GM18909 (cell line): ENCODE measurements around the gene HEXD.

Experiments
- ATAC-seq: cut with Tn5 transposase; IDR thresholded peaks from one replicate; pipeline ENCODE4 v1.9.1; 2021; ENCODE audit warnings: mild to moderate bottlenecking; ENCODE audit not compliant: unreplicated experiment, poor library complexity

The HEXD gene

DNA sequence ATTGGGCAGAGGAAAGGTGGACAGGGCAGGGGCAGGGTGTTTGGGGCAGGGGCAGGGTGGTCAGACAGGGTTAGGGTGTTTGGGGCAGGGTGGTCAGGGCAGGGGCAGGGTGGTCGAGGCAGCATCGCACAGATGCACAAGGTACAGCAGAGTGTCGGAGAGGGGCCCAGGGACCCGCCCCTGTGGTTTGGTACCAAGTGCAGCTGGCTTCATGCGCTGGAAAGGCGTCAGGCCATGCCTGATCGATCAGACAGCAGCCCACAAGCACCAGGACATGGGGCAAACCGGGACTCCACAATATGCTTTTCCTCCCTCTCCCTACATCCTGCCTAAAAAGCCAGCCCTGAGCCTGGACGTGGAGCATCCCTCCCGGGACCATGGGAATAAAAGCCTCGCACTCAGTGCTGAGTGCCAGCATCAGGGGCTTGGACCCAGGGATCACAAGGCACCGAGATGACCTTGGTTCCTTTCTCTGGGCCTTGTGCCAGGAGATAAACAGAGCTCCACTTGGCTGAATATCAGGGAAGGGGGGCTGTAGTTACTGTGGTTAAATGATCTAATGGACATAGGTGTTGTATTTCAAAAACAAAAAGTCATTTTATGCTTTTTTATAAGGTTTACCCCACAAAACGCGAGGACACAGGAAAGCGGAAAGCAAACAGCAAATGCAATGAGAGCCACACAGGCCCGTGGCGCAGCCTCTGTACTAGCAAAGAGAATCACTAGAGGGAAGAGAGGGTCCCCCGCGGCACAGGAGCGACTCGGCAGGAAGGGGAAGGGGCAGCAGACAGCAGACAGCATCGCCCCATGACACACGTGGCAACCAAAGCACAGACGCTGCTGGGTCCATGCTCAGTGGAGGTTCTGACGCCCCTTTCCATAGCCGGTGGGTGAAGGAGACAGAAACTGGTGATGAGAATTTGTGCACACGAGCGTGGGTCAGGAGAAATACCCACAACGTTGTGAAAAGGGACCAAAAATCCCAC lies 5.3 kb upstream of the HEXD start:
- ATAC-seq = no peak

DNA sequence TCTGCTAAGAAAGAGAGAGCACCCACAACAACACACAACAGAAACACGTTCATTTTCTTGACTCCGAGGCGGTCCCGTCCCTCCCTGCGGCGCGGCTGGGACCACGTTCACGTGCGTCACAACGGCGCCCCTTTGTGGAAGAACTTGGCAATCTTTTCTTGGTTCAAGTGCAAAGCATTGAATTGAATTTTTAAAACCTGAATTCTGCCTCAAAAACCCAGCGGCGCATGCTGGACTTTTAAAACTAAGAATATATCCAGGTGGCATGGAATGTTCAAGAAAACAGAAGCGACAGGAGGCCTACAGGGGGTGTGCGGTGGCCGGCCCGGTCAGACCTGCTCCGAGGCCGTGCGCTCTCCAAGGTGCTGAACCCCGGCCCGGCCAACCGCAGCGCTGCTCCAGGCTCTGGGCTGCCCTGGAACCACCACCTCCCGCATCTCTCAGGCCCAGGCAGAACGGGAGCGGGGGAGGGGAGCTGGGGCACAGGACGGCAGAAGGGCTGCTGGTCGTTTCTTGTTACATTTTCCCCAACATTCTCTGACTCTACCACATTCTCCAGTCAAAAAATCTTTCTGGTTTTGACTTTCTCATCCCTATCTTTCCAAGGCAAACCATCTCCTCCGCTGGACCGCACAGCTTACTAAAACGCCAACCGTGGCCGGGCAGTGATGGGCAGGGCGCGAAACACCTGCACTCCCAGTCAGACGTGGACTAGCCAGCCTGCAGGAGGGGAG lies 3.4 kb upstream of the HEXD start:
- no peak for ATAC-seq

DNA sequence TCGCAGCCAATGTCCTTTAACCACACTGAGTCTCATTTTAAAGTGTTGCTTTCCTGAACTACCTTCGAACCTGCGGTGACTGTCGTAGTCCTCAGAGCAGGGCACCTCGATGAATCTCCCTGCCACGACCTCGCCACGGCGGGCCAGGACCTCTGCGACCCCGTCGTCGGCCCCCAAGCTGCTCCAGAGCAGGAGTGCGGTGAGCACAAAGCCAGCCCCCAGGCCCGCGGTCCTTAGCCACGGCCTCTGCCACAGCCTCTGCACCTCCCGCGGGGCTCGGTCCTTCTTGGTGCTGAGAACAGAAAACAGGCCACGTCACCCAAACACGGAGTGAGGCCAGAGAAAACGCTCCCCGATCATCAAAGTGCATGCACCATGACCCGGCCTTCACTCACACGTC lies 2.8 kb upstream of the HEXD start:
- no peak for ATAC-seq

DNA sequence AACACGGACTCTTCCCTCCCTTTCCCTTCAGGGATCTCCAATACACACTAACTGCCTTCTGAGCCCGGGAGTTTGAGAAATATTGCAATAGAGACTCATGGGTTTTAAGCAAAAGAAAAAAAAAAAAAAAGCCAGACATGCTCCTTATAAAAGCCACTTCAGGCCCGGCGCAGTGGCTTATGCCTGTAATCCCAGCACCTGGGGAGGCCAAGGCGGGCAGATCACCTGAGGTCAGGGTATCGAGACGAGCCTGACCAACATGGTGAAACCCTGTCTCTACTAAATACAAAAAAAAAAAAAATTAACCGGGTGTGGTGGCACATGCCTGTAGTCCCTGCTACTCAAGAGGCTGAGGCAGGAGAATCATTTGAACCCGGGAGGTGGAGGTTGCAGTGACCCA lies 2.4 kb upstream of the HEXD start:
- no peak for ATAC-seq

DNA sequence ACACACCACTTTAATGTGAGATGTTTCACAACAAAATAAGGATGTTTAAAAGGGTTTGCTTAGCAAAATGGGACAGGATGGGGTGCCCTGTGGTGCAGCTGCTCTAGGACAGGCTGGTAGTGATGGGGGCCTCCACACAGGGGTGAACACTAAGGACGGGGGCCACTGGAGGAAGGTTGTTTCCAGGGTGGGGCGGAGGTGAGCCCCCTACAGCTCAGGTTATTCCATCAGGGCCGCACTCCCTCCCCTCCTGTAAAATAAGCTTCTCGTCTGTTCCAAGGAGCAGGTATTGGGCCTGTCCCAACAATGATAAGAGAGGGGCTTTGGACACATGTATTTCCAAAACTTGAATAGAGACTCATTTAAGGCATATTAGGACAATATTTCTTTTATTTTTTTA lies 1.9 kb upstream of the HEXD start:
- no peak for ATAC-seq

DNA sequence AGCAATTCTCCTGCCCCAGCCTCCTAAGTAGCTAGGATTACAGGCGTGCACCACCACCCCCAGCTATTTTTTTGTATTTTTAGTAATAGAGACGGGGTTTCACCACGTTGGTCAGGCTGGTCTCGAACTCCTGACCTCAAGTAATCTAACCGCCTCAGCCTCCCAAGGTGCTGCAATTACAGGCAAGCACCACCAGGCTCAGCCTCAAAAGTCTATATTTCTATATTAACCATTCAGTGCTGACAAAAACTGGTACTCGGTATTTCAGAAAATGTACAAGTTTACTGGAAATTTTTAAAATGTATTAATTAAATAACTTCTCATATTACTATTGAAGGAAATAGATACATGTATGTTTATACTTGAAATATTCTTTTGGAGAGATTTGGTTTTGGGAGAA lies 1.4 kb upstream of the HEXD start:
- ATAC-seq = no peak

DNA sequence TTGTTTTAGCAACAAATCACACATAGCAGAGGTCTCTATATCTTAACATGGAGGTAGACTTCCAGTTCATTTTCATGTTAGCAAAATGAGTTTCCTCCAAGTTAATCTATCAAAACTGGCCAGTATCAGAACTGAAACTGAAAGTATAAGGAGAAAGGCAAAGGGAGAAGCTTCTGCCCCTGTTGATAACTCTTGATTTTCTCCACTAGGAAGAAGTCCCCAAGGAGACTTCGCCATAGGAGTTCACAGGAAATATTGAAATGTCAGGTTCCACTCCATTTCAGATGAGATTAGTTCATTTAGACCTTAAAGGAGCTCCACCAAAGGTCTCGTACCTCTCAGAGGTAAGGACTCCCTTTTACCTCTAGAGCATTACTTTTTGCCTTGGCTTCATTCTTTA lies 1.4 kb downstream of the HEXD start:
- no peak for ATAC-seq

DNA sequence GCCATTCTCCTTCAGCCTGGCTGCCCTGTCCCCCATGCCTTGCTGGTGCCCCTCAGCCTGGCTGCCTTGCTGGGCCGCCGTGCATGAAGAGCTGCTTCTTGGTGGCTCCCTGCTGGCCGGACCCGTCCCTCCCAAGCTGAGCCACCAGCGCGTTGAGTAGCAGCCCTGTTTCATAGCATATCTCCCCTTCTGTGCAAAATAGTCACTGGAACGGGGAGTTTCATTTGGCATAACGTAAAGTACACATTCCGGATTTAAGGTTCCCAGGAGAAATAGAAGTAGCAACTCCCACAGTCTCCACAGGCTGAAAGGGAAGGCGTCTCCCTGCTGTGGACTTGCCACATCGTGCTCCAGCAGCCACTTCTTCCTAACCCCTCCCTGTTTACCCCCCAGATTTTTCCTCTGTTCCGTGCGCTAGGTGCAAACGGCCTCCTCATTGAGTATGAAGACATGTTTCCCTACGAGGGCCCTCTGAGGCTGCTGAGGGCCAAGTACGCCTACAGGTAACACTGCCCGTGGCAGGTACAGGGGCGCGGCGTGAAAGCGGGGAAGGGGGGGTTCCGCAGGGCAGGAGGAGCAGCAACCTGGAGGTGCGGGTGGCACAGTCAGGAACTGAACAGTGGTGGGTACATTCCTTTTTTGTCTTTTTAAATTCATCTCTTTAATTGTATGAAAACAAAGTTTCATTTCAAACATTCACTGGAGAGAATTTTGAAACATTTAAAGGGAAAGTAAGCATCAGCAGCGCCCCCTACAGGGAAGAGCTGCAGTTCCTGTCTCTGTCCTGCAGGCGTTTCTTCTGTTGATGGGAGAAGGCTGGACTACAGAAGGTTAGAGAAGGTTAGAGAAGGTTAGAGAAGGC lies 6.1 kb downstream of the HEXD start:
- no peak for ATAC-seq

DNA sequence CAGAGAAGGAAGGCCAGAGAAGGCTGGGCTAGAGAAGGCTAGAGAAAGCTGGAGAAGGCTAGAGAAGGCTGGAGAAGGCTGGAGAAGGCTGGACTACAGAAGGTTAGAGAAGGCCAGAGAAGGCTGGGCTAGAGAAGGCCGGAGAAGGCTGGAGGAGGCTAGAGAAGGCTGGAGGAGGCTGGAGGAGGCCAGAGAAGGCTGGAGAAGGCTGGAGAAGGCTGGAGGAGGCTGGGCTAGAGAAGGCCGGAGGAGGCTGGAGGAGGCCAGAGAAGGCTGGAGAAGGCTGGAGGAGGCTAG lies 6.7 kb downstream of the HEXD start:
- ATAC-seq = no peak

DNA sequence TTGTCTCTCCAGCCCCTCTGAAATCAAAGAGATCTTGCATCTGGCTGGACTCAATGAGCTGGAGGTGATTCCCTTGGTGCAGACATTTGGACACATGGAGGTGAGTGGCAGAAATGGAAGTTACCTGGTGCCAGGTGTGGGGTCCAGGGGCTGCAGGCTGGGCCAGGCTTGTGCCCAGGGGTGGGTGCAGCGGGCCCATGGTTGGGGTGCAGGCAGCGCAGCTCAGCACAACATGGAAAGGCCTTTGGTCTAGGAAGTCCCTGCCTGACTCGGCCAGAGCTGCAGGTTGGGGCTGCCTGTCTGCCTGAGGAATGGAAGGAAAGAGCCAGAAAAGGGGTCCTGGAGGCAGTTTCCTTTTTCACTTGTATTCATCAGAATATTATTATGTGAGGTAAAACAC lies 10.4 kb downstream of the HEXD start:
- no peak for ATAC-seq

DNA sequence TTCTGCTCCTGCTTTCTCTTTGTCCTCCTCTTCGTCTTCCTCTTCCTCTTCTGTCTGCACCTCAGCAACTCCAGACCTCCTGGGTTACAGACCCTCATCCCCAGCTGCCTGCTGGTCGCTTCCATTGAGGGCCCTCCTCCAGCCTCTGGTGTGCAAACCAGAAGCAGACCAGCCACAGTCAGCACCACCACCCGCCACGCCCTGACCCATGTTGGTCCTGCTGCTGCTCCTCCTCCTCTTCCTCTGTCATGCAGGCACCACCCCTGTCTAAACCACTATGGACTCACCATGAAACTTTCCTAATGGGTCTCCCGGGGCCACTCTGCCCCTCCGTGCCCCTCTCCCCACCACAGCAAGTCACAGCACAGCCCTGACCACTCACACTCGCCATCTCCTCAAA lies 11.7 kb downstream of the HEXD start:
- ATAC-seq = no peak

DNA sequence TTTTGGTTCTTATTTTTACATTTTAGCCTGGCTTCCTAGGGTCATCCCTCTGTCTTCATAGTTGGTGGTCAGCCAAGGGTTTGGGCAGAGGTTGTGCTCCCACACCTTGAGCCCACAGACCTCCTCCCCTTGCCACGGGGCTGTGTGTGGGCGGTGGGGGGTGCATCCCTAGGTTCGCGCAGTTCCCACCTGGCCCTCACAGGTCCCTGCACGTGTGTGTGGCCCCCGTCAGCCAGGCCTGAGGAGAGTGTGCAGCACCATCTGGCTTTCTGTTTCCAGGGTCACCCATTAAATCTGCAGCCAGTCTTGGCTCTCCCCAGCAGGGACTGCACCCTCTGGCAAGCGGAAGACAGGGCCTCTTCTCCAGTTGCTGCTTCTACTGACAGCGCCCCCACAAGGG lies 13.9 kb downstream of the HEXD start:
- no peak for ATAC-seq

DNA sequence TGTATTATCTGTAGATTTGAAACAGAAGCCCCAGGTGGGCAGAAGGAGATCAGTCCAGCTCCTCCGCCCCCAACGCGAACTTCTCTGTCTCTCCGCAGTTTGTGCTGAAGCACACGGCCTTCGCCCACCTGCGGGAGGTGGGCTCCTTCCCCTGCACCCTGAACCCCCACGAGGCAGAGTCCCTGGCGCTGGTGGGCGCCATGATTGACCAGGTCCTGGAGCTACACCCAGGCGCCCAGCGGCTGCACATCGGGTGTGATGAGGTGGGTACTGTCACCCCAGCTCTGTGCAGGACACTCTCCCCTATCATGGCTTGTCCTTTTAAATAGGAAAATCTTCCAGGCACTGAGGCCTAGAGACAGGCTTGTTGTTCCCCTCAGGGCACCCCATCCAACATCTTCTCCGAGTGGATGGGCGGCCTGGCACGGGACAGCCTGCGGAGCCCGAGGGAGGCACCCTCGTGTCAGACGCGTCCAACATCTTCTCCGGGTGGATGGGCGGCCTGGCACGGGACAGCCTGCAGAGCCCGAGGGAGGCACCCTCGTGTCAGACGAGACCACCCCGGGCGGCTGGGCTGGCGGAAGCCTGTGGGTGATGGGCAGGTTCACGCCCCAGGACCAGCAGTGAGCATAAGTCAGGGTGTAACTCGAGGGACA lies 15.5 kb downstream of the HEXD start:
- ATAC-seq = no peak

DNA sequence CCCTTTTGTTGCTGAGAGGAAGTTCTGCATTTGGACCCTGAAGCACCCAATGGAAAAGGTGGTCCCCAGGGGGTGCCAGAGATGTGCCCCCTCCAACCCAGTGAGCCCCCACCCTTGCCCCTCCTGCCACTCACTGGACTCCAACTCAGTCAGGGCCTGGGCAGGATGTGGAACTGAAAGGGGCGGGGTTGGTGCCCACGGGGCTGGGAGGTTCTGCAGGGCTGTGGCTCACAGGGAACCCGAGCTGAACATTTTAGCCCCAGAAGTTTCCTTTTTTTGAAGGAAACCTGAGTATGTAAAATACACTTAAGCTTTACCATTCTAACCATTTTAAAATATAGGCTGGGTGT lies 16.0 kb downstream of the HEXD start:
- ATAC-seq = no peak

DNA sequence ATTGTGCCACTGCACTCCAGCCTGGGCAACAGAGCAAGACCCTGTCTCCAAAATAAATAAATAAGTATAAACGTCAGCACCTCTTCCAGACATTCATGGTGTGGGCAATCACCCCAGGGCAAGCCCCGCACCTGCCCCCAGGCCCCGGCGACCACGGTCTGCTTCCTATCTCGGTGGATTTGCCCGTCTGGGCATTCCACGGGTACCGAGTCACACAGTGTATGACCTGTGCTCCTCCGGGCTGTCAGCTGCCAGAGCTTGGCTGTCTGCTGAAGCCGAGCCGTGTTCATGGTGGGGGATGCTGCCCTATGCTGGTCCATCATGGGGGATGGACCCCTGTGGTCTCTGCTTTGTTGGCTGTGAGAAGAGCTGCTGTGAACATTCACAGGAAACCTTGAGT lies 17.0 kb downstream of the HEXD start:
- ATAC-seq = no peak

DNA sequence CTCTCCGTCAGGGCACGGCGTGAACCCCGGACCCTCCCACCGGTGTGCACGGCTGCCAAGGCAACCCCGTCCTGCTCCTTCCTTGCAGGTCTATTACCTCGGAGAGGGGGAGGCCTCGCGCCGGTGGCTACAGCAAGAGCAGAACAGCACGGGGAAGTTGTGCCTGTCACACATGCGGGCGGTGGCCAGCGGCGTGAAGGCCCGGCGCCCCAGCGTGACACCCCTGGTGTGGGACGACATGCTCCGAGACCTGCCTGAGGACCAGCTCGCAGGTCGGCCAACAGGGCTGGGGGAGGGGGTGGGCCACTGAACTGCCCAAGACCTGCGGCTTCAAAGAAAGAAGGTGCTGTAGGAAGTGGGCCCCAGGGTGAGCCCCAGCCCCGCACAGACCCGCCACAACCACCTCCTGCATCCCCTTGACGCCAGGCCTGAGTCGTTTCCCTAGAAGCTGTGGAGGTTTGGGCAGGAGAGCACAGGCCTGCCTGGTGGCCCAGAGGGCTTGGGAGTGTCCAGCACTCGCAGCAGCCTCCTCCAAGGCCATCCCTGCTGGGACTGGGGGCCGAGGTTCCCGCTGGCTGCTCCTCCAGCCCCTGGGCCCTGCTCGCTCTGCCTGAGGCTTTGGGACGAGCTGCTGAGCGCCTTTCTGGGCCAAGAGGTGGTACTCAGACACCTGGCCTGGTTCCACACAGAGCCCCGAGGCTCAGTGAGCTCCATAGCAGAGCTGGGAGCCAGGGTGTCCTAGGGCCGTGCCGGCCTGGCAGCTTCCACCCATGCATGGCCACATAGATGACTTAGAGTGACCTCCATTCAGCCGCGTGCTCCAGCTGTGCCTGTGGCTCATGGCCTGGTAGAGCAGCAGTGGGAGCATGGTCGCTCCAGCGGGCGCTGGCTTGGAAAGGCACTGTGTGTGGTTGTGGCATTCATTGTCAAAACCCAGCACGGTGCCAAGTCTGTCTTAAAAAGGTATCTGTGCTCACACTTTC lies 17.7 kb downstream of the HEXD start:
- ATAC-seq = no peak

DNA sequence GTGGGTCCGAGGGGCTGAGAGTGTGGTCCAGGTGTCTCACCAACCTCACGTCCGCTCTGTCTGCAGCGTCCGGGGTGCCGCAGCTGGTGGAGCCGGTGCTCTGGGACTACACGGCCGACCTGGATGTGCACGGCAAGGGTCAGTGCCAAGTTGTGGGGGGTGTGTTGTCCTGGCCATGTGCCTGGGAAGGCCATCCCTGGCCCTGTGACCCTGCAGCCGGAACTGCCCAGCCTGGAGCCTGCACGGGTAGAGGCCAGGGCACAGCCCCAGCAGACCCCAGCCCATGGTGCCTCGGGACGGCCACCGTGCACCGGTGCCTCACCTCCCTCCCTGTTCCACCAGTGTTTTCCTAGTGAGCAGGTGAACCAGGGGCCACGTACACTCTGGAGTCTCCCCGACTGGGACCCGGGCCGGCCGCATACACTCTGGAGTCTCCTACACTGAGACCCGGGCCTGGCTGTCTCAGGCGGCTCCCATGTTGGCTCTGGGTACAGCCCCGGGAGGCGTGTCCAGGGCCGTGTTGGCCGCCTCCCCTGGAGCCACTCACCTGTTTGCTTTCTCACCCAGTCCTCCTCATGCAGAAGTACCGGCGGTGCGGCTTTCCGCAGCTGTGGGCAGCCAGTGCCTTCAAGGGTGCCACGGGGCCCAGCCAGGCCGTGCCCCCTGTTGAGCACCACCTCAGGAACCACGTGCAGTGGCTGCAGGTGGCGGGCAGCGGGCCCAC lies 18.6 kb downstream of the HEXD start:
- no peak for ATAC-seq

DNA sequence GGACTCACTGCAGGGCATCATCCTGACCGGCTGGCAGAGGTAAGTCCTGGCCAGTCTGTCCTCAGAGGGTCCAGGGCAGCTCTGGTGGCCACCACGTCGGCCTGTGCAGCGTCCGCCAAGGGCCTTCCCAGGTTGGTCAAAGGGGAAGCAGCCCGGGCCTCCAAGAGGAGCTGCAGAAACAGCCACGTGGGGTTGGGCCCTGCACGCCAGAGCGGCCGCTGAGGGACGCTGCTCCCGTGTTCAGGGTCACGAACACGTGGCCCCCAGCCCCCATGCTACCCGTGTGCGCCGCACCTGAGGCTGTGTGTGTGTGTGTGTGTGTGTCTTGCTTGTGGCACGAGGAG lies 19.1 kb downstream of the HEXD start:
- no peak for ATAC-seq
